OCI-LY3 (cell line): Measurements from ENCODE around the gene ALMS1.
"Not testable (repeated sequence)": the region's sequence is repeated elsewhere in the genome, so short reads cannot be mapped to it uniquely, and the experiment has no call there.

Experiments
- H2AFZ ChIP-seq: fragments of 200-600, 300-600 bp; shearing (Covaris generic); 2 replicates; pipeline ENCODE4 v1.6.0; 2014; ENCODE audit warnings: antibody characterized with exemption, low read depth, low read length
- H3K27ac ChIP-seq: fragments of 200-600, 300-600 bp; sonication (generic); 2 replicates; pipeline ENCODE4 v1.5.1; 2014; ENCODE audit warnings: mild to moderate bottlenecking, low read length, moderate library complexity, mixed read lengths
- H3K27me3 ChIP-seq: fragments of 200-600, 300-600 bp; sonication (generic); 2 replicates; pipeline ENCODE4 v1.6.1; 2014; ENCODE audit warnings: low read depth, low read length, mixed read lengths
- H3K36me3 ChIP-seq: fragments of 200-600, 300-600 bp; sonication (generic); replicated peaks from 2 replicates; pipeline ENCODE3; 2014; ENCODE audit warnings: low read depth, low read length, mixed read lengths
- H3K4me1 ChIP-seq: fragments of 300-600, 200-600 bp; sonication (generic); 2 replicates; pipeline ENCODE4 v1.6.1; 2014; ENCODE audit warnings: low read length, mixed read lengths
- H3K4me2 ChIP-seq: fragments of 200-600, 300-600 bp; sonication (generic); 2 replicates; pipeline ENCODE4 v1.6.1; 2014; ENCODE audit warnings: low read length, mixed read lengths
- H3K4me3 ChIP-seq: fragments of 300-600, 200-600 bp; sonication (generic); 2 replicates; pipeline ENCODE4 v1.5.1; 2014; ENCODE audit warnings: antibody characterized with exemption, mild to moderate bottlenecking, low read length, moderate library complexity
- H3K79me2 ChIP-seq: fragments of 300-600, 200-600 bp; shearing (Covaris generic); 2 replicates; pipeline ENCODE4 v1.6.1; 2014; ENCODE audit warnings: mild to moderate bottlenecking, low read length, mixed read lengths
- H3K9ac ChIP-seq: fragments of 300-600, 200-600 bp; shearing (Covaris generic); 2 replicates; pipeline ENCODE4 v1.6.0; 2014; ENCODE audit warnings: mild to moderate bottlenecking, low read length, moderate library complexity
- H3K9me3 ChIP-seq: fragments of 200-600, 300-600 bp; shearing (Covaris generic); 2 replicates; pipeline ENCODE4 v1.6.1; 2014; ENCODE audit warnings: low read length, mixed read lengths; ENCODE audit not compliant: insufficient read depth
- H4K20me1 ChIP-seq: fragments of 200-600, 300-600 bp; sonication (generic); 2 replicates; pipeline ENCODE4 v1.6.1; 2016; ENCODE audit warnings: low read length, mixed read lengths; ENCODE audit not compliant: insufficient read depth
- CTCF ChIP-seq: fragments of 200-600, 300-600 bp; sonication (generic); IDR thresholded peaks from 2 replicates; pipeline ENCODE4 v1.5.1; 2014; ENCODE audit warnings: antibody characterized with exemption, low read length, low read depth
- EZH2phosphoT487 ChIP-seq: fragments of 200-600 bp; shearing (Covaris generic); IDR thresholded peaks from 2 replicates; pipeline ENCODE4 v1.6.1; 2018; ENCODE audit warnings: antibody characterized with exemption, mixed run types, low read depth

Gene ALMS1

GRCh38 chr2:73640946-73641766 is 255.5 kb downstream of the ALMS1 start:
- Histone ChIP-seq H3K9ac (no peak overlapping the region), H4K20me1 (no peaks in the 10 kb centered on the region), H3K4me2 (no peak overlapping the region), H3K9me3 (no peaks in the 10 kb centered on the region), H2AFZ (no peak overlapping the region), H3K79me2 (no peaks in the 10 kb centered on the region), H3K27me3 (no peaks in the 10 kb centered on the region), H3K27ac (no peak overlapping the region), H3K36me3 (no peaks in the 10 kb centered on the region), H3K4me3 (no peak overlapping the region), H3K4me1 (no peaks in the 10 kb centered on the region)
- TF ChIP-seq CTCF = no peak
- TF ChIP-seq EZH2phosphoT487 = no peak

- H3K4me3 ChIP-seq = no peak overlapping the region
- no peak overlapping the region for H3K4me2 ChIP-seq
- H3K27ac ChIP-seq = no peak overlapping the region
- no peaks in the 10 kb centered on the region for H3K27me3 ChIP-seq
- no peak overlapping the region for H2AFZ ChIP-seq
- H4K20me1 ChIP-seq = no peaks in the 10 kb centered on the region
- H3K9ac ChIP-seq = no peak overlapping the region
- TF ChIP-seq CTCF (no peak), EZH2phosphoT487 (no peak)
- no peaks in the 10 kb centered on the region for H3K9me3 ChIP-seq
- no peaks in the 10 kb centered on the region for H3K36me3 ChIP-seq
- no peaks in the 10 kb centered on the region for H3K4me1 ChIP-seq
- no peaks in the 10 kb centered on the region for H3K79me2 ChIP-seq
Measured at GRCh38 chr2:73641767-73642062, 256.1 kb downstream of the ALMS1 start.

GRCh38 chr2:73642338-73643018 is 256.8 kb downstream of the ALMS1 start, which contains the start of gene NAT8:
Gene NAT8, minus strand, starts transcription at chr2:73642422. Its CDS starts 794 bp downstream, at chr2:73641628.
- Histone ChIP-seq H3K79me2 (no peaks in the 10 kb centered on the region), H3K9me3 (no peaks in the 10 kb centered on the region), H2AFZ (no peak within 1 kb of the TSS), H3K4me3 (no peak within 1 kb of the TSS), H4K20me1 (no peaks in the 10 kb centered on the region), H3K27ac (no peak within 1 kb of the TSS), H3K9ac (no peak within 1 kb of the TSS), H3K27me3 (no peaks in the 10 kb centered on the region), H3K36me3 (no peaks in the 10 kb centered on the region), H3K4me2 (no peak within 1 kb of the TSS), H3K4me1 (no peaks in the 10 kb centered on the region)
- no peak for TF ChIP-seq EZH2phosphoT487
- TF ChIP-seq CTCF = no peak

- H3K4me1 ChIP-seq, H3K27me3 ChIP-seq, H3K4me2 ChIP-seq, H3K4me3 ChIP-seq, H3K9me3 ChIP-seq, H2AFZ ChIP-seq, H3K9ac ChIP-seq, H4K20me1 ChIP-seq, H3K27ac ChIP-seq, H3K36me3 ChIP-seq, H3K79me2 ChIP-seq: not testable (repeated sequence)
Measured at GRCh38 chr2:73647690-73648089, 262.1 kb downstream of the ALMS1 start.
